RPMI7951 (cell line): ENCODE data around the gene FAM209A. TPM values are rescaled to one million over a fixed set of nuclear protein-coding genes. Genes with fewer than 3 reads are reported as not detected.
"Not testable (repeated sequence)": the region's sequence is repeated elsewhere in the genome, so short reads cannot be mapped to it uniquely, and the experiment has no call there.

Experiments
- DNase-seq: peaks from one replicate; pipeline ENCODE4 v3.0.0-alpha.2; 2012; ENCODE audit warnings: low read depth
- total RNA-seq: library from RNA; depleted of rRNA; stranded (reverse); fragments of >200 nt; shearing (Covaris generic); gene quantifications from 2 replicates; pipeline ENCODE4 v1.2.3, GENCODE V29; 2014; rRNA removed

FAM209A gene, protein sequence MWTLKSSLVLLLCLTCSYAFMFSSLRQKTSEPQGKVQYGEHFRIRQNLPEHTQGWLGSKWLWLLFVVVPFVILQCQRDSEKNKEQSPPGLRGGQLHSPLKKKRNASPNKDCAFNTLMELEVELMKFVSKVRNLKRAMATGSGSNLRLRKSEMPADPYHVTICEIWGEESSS
- 0.12 TPM in 1 of 2 replicates, not detected in the other for total RNA-seq

DNA sequence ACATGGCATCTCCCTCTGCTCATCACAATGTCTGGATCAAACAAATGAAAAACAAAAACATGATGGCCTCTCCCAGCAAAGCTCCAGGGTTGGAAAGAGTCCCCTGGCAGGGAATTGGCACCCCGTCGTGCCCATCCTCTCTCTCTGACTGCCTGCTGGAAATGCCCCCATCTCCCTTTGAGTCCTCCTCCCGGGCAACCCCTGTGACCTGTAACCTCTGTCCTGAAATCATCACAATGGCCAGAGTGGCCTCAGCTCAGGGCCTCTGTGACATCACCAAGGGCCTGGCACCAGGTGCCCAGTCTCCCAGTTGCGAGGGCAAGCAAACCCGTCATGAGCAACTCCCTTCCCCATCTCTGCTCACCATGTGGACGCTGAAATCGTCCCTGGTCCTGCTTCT lies at the start of gene FAM209A:
TSS of gene FAM209A (plus strand) at position 301 of the 400 bp plus-strand sequence. CDS start at position 366, 65 bp downstream.
- DNase-seq = not testable (repeated sequence)

DNA sequence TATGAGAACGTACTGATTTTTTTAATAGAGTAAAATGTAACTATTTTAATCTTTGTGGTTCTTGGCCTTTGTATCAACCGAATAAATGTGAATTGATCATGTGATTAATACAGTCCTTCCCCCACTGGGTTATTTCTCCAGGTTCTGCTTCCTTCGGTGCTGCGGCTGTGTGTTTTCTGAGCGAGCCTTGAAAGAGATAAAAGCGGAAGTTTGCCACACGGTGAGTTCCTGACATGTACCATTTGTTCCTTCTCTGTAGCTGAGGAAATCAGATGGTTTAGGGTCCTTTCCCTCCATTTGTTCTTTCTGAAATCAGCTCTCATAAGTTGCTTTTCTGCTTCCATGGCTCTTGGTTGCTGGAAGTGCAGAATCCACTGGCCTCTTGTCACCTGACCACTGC lies 40.6 kb upstream of the FAM209A start:
- no peak for DNase-seq

DNA sequence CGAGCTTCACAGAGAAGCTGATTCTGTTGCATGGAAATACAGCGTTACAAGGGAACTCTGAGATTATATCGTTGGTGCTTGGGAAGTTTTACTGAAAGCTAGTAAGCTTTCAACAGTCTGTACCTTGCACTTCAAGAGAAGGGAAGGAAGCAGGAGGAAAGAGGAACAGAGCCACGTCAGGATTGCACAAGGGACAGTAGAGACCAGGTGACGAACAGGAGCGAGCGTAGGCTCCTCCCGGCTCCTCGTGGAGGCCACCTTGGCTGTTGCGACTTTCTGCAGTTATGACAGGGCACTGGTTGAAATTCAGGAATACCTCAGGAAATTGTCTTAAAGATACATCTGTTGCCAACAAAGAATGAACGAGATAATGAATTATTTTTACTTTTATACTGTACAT lies 37.3 kb upstream of the FAM209A start:
- no peak for DNase-seq

DNA sequence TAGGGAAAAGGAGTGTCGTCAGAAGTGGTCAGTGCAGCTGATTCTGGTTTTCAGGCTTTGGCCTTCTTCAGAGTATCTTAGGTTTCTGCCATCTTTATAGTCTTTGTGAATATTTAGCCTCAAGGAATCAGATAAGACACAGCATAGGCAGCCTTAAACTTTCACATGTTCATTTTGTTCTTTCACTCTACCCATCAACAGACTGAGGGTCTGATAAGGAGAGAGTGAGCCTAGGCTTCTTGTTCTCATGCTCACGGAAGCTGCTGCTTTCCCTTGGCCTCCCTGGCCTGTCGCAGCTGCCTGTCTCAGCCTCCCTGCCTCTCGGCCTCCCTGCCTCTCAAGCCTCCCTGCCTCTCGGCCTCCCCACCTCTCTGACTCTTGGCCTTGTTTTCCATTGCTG lies 36.0 kb upstream of the FAM209A start:
- DNase-seq = no peak

DNA sequence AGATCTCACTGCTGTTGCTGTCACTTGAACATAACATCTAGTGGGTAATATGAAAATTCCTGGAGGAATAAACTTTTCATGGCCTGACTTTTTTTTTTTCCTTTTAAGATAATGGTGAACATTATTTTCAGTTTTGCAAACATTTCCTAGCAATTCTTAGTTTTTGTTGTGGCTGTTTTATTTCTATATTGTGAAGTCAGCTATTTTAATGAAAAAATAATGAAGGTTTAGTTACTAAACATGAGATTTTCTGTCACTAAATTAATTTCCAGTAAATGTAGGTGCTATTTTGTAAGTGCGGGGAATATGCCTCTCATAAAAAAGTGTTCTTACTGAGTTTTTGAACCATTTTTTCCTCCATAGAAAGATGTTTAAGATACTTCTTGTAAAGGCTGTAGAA lies 23.4 kb upstream of the FAM209A start:
- no peak for DNase-seq

DNA sequence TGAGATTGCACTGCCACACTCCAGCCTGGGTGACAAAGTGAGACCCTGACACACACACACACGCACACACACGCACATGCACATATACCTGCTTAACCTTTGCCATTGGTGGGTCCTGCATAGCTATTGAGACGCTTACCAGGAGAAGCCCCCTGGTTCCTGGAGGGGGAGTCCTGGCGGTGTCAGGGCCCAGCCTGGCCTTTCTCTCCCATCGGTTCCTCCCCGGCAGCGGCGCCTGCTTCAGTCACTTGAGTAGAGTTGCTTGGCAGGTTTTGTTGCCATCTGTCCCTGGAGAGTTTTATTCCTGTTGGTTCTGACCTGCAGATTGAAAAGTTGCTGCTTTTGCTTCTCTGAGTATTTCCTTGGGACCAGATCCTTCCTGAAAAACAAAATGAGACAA lies 20.6 kb upstream of the FAM209A start:
- no peak for DNase-seq

DNA sequence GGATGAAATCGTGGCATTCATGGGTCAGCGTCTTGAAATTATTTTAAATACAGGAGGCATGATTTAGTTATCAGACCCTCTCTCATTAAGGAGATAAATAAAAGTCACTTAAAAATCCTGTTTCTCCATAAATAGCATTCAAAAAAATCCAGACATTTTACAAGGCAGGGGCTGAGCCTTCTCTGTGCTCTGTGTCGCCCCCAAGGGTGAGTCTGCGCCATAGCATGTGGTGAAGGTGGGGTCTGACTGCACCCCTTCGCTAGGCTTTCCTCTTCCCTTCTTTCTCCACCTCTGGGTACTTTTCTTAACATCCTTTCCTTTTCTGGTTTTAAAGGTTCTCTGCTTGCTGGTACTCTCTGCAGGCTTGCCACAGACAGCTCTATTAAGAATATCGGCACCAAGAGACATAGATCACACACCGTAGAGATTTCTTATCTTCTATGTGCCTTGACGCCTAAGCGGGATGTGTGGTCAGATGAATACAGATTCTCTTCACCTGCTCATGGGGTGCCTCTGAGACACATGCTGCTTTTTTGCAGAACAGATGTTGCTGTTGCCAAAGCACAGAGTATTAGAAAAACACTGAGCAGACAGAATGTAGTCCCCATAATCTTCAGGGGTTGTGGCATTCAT lies 20.1 kb upstream of the FAM209A start:
- DNase-seq = no peak

DNA sequence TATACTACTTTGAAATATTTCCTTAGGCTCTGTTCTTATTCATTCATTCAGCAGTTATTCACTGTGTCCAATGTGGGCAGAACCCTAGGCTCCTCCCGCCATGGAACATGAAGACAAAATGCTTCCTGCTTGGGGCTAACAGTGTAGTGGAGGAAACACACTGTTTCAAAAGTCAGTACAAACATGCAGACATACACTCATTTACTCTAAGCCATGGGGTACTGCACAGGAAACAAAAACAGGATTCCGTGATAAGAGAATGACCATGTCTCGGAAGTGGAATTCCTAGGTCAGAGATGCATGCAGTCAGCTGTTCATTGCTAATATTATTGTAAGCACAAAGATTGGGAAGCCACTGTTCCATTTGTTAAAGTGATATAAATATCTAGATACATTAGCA lies 18.4 kb upstream of the FAM209A start:
- no peak for DNase-seq

DNA sequence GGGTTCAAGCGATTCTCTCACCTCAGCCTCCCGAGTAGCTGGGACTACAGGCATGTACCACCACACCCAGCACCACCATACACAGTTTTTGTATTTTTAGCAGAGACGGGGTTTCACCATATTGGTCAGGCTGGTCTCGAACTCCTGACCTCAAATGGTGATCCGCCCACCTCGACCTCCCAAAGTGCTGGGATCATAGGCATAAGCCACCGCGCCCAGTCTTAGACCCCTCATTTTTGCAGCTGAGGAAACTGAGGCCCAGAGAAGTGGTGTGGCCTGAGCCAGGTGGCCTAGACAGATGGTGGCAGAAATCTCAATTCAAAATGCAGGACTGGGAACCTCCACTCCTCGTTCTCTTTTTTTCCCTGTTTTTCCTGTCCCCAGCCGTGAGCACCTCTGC lies 12.6 kb upstream of the FAM209A start:
- no peak for DNase-seq

DNA sequence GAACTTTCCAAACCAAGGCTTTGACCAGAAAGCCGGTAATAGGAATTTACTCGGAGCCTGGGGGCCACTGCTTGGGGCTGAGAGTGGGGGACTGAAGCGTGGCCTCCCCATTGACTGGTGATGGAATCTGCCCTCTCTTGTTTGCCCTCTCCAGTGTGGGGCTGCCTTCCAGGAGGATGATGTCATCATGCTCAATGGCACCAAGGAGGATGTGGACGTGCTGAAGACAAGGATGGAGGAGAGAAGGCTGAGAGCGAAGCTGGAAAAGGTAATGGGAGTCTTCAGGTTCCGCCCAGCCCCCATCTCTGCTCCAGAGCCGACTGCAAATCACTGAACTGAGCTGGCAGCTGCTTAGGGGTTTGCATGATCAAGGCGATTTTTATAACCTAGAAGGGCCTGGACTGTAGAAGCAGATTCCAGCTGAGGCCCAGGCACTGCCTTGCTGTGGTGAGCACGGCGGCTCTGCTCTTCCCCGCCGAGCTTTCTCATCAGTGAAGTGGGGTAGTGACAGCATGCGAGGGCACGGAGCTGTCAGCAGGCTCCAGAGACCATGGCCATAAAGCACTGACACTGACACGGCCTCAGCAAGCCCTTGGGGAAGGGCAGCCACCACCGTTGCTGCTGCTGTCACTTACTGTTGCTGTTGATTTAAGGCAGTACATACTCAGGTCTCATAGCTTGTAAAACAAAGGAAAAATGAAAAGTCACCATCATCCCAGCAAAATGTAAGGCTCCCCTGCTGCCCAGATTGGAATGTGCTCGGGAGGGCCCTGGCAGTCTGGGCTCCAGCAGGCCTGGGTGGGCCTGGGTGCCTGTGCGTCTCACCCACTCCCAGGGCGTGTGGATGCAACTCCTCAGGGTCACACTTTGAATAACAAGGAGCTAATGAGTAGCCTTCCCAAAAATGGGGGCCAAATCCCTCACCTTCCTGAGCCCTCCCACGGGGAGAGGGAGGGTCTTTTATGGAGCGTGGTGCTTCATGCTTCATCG lies 11.1 kb upstream of the FAM209A start:
- DNase-seq = no peak

DNA sequence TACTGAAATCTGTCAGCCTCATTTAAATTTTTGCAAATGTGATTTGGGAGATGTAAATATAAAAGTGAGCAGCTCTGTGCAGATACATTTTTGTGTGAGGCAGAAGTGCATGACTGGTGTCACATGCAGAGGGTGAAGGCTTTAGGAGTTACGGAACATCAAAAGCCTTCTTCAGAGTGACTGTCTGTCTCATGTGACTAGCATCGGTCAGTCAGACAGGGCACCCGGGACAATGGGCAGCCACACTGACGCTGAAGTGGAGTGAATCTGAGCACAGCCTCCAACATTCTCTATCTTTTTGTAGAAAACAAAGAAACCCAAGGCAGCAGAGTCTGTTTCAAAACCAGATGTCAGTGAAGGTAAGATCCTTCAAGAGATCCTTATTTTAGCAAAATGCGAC lies 7.9 kb upstream of the FAM209A start:
- no peak for DNase-seq

DNA sequence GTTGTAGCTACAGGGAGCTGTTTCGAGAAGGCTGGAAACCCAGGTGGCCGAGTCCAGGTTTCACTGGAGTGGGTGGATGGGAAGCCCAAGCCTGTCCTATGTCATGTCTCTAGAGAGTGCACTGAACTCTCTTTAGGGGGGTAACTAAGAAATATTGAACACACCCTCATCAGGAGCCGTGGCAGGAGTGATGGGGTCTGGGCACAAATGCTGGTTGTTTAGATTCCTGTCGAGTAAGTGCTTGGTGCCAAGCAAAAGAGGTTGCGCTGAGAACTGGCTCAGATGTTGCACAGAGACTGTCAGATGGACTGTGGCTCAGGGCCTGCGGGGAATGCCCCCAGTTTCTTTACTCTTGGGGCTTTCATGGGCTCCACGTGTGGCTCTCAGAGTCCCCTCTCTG lies 7.3 kb upstream of the FAM209A start:
- no peak for DNase-seq

DNA sequence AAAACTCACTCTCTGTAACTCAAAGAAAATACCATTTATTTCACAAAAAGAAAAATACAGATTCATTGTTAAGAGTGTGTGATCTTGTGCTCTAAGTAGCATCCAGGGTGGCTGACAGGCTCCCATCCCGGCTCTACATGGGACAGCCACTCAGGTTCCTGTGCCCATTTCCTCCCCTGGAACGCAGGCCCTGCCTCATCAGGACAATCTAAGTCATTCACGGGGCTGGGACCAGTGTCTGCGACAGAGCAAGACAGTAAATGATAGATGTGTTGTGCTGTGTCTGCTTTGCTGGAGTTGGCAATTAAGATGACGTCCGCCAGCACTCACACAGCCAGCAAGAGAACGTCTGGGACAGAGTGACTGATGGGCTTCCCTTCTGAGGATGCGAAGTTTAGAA lies 6.9 kb upstream of the FAM209A start:
- no peak for DNase-seq

DNA sequence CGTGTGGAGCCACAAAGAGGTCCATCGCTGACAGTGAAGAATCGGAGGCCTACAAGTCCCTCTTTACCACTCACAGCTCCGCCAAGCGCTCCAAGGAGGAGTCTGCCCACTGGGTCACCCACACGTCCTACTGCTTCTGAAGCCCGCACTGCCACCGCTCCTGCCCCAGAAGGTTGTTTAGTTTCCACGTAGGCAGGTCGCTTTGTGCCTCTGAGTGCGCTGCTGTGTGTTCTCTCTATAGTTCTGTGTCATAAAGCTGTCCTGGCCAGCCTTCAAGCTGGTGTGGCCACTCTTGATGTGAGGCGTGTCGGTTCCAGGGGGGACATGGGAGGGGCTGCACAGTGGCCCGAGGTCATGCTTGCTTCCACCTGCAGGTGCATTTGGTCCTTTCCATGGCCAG lies 6.4 kb upstream of the FAM209A start:
- no peak for DNase-seq

DNA sequence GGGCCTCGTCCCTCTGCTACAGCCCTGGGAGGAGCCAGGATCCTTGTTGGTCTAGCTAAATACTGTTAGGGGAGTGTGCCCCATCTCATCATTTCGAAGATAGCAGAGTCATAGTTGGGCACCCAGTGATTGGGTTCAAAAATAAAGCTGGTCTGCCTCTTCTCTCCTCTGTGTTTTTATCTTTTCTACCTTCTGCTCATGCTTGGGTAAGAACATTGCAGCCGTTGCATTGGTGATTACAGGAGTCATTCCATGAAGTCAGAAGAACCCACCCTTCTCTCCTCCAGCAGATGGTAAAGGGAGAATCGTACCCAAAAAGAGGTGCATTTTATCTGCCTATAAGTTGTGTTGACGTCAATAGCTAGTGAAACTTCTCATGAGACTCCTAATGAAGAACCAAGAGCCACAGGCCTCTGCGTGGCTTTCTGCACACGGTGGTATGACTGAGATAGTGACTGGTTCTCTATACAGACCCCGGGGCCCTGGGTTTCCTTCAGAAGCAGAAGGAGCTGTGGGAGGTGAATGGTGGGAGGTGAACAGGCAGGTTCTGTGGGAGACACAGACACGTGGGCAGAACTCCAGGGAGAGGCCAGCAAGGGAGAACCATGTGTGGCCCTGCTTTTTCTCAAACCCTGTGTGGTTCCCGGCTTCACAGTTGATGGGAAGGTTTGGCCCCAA lies 5.7 kb upstream of the FAM209A start:
- DNase-seq = no peak

DNA sequence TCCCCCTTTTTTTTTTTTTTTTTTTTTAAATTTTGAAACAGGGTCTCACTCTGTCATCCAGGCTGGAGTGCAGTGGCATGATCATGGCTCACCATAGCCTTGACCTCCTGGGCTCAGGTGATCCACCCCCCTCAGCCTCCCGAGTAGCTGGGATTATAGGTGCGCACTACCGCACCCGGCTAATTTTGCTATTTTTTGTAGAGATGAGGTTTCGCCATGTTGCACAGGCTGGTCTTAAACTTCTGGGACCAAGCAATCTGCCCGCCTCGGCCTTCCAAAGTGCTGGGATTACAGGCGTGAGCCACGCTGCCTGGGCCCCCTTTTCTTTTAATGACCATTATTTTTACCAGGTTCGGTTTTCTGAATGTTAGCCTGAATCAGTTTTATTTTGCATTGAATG lies 5.0 kb upstream of the FAM209A start:
- no peak for DNase-seq

DNA sequence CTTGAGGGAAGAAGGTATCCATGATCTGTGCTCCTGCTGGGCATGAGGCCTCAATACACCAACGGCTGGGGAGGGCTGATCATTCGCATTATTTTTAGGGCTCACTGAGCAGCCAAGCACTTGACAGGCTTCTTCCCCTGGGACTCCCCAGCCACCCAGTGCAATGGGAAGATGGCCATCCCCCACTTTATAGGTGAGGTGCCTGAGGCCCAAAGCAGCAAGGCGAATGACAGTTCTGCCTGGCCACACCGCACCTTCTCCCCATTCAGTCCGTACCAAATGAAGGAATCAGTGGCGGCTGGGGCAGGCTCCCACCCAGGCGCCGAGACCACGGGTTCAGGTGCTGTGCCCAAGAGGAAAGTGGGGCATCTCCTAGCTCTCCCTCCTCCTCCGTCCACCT lies 4.4 kb upstream of the FAM209A start:
- DNase-seq = no peak

DNA sequence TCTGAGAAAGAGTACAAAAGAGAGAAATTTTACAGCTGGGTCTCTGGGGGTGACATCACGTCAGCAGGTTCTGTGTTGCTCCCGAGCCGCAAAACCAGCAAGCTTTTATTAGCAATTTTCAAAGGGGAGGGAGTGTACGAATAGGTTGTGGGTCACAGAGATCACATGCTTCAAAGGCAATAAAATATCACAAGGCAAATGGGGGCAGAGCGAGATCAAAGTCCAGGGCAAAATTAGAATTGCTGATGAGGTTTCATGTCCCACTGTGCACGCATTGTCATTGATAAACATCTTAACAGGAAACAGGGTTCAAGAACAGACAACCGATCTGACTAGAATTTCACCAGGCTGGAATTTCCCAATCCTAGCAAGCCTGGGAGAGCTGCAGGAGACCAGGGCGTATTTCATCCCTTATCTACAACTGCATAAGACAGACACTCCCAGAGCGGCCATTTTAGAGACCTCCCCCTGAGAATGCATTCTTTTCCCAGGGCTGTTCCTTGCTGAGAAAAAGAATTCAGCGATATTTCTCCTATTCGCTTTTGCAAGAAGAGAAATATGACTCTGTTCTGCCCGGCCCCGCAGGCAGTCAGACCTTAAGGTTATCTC lies 3.7 kb upstream of the FAM209A start:
- DNase-seq = not testable (repeated sequence)

DNA sequence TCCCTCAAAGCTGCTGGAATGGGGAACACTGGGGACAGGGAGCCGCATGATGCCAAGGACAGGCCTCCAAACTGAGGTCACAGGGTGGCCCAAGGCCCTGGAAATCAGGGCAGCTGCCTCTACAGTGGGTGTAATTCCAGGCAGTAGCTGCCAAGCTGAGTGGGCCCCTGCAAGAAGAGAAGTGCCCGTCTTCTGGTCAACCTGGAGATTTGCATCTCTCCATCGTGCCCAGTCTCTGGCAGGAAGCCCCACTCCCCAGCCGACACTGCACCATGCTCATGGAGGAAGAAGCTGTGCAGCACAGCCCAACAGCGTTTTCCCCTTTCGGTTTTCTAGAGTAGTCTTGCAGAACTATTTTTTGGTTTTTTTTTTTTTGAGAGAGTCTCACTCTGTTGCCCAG lies 2.2 kb upstream of the FAM209A start:
- DNase-seq = no peak

DNA sequence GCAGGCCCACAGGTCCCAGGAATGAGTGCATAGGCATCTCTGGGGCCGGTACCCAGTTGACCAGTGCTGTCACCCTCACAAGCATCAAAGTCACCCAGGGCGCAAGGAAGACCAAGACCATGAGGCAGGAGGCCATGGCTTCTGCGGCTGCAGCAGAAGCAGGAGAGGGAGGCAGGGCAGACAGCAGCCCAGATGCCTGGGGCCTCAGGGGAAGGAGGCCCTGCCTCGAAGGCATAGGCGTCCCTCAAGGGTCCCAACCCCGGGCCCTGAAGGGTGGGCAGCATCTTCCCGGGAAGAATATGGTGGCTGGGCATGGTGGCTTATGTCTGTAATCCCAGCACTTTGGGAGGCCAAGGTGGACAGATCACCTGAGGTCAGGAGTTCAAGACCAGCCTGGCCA lies 3.0 kb downstream of the FAM209A start:
- no peak for DNase-seq

DNA sequence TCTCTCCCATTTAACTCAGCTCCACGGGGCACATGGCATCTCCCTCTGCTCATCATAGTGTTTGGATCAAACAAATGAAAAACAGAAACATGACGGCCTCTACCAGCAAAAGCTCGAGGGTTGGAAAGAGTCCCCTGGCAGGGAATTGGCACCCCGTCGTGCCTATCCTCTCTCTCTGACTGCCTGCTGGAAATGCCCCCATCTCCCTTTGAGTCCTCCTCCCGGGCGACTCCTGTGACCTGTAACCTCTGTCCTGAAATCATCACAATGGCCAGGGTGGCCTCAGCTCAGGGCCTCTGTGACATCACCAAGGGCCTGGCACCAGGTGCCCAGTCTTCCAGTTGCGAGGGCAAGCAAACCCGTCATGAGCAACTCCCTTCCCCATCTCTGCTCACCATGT lies 8.4 kb downstream of the FAM209A start, which contains the start of gene FAM209B:
TSS of gene FAM209B (plus strand) at position 301 of the 400 bp plus-strand sequence. CDS start at position 397, 96 bp downstream.
- not testable (repeated sequence) for DNase-seq

DNA sequence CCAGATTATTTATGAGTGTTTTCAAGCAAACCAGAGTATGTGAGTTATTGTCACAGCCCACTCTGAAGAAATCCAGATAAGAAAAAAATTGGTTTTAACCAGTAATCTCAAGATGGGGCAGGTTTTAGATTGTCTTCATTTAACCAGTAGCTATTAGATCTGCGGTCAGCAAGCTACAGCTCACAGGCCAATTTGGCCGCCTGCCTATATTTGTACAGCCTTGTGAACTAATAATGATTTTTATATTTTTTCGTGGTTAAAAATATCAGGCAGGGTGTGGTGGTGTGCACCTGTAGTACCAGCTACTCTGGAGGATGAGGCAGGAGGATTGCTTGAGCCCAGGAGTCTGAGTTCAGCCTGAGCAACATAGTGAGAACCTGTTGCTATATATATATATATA lies 13.5 kb downstream of the FAM209A start:
- DNase-seq = no peak
